Cortex of kidney (tissue), 1 donor: Measurements from ENCODE around the gene SDCBP2.

Source experiments
- DNase-seq: peaks from one replicate; lab custom pipeline; 2025; lab: John Stamatoyannopoulos, UW

The SDCBP2 gene

DNA sequence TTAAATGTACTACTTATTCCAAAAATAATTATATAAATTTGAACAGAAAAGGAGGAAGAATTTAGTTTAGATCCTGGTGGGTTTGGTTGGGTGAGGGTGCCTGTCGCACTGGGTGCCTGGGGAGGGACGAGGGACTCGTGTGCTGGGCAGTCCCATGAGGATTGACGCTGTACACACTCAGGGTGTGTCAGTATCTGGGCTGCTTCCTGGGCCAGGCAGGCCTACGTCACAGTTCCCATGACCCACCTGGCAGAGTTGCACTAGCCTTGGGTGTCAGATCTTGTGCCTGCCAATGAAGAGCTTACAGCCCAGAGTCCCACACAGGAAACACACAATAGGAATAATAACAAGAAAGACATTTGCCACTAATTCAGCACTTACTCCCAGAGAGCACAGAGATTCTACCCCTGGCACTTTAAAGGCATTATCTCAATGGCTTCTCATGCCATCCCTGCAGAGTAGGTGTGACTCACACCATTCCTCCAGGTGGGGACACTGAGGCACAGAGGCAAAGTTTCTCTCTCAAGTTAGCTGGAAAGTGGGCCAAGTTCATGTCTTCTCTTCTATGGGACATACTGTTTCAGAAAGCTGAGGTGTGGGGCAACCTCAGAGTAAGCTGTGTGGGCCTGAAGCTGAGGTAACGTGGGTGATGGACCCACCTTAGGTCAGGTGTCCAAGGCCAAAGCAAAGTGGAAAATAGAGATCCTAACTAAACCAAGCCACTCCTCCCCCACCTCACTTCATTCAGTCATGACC is 1.3 kb upstream of the SDCBP2 start:
- DNase-seq = no peak

DNA sequence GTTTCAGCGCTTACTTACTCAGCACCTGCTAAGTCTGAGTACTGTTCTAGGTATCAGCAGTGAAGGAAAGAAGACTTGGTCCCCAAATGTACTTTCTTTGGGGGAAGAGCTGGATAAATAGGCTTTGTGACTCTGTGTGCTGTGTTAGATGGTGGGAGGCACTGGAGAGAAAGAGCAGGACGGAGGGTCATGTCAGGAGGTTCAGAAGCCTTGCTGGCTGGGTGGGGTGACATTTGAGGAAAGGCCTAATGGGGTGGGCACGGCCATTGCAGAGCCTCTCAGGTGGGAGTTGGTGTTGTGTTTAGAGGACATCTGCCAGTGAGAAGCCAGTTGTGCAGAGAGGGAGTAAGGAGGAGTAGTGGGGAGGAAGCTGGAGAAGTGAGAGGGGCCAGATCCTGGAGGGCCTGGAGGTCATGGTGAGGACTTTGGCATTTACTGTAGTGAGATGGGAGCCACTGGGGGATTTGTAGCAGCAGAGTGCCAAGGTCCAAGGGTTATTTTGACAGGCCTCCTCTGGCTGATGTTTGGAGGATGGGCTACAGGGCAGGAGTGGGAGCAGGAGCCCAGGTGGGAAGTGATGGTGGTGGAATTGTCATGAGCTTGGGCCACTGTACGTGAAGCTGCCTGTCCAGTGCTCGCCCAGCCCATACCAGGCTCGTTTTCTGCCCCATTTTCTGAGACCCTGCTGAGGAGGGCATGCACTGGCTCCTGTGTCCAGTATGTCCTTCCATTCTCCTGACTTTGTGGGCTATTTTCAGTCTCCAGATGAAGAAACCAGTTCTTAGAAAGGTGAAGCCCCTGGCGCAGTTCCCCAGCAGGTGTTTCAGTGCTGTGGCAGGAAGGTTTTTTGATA is 886 bp downstream of the SDCBP2 start:
- DNase-seq = no peak

DNA sequence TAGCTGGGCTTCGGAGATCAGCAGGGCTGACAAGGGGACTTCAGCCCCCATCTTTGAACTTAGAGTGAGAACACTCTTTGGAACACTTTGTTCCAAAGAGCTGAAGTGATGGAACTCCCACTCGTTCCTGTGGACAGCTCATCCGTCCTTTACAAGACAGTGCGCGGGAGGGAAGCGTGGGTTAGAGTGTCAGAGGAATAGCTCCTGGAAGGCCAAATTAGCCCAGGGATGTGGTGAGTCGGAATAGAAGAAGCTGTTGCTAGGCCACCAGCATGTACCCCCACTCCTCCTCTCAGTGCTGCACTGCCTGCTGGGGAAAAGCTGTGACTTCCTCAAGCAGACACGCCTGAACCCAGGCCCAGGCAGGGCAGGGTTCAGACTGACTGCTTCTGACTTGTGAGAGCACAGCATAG is 1.7 kb downstream of the SDCBP2 start:
- DNase-seq = no peak

DNA sequence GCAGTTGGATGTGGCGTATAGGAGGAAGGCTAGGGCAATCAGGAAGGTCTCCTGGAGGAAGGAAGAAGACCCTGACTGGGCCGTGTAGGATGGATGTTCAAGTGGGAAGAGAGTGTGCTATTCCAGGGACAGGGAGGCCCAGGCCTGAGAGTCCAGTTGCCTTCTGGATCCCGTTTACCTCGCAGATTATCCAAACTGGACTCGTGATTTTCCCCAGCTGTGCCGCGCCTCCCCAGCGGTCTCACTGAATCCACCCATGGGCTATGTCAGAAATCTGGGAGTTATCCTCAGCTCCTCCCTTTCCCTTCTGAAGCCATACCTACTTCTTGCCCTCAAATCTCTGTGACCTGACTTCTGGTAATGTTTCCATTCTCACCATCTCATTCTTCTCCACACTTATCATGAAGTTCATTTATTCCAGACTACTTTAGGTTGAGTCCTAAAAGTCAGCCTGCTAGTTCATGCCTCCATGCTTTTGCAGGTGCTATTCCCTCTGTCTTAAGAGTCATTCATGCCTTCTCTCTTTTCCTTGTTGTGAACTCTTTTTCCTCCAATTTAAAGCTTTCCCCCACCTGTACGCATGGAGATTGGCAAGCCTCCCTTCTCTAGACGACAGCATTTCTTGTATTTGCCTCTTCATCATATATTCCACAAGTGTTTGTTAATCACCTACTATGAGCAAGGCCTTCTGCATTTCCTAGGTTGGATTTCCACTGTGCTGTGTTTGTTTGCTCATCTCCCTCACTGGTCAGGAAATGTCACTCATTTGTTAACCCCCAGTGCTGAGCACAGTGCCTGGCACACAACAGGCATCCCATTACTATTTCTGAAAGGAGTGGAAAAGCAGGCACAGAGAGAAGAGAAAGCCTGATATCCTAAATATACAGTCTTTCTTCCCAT is 2.7 kb downstream of the SDCBP2 start:
- no peak for DNase-seq

DNA sequence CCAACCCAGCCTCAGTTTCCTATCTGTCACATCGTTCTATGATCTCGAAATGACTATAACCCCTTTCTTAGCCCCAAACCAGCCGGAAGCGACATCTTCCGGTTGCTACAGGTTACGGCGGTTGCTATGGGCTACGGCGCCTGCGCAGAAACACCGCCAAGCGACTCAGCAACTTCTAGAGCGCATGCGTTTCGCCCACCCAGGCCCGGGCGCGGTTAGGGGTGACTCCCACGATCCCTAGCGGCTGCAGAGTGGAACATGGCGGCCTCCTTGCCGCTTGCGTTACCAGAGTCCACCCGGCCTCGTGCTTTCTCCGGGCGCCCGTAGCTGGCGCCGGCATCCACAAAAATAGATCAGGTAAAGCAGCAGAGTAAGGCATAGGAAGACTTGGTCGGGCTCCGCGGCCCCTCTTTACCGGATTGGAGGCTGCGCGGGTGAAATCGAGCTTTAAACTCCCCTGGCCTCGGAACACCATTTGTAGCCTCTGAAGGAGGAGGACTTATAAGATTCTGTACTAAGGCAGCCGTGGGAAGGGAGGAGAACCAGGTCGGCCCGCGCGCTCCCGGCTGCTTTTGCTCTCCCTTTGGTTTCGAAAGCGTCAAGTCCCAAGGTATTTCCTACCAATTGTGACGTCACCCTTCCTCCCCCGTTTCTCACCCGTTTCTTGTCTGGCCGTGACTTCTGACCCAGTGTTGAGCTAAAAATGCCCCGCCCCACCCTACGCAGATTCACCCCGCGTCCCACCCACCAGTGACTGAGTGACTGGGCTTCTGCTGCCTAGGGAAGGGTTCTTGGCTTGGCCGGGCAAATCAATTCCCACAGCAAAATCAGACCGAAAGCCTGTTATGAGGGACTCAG is 3.5 kb downstream of the SDCBP2 start:
- DNase-seq = peak; percentile 76

DNA sequence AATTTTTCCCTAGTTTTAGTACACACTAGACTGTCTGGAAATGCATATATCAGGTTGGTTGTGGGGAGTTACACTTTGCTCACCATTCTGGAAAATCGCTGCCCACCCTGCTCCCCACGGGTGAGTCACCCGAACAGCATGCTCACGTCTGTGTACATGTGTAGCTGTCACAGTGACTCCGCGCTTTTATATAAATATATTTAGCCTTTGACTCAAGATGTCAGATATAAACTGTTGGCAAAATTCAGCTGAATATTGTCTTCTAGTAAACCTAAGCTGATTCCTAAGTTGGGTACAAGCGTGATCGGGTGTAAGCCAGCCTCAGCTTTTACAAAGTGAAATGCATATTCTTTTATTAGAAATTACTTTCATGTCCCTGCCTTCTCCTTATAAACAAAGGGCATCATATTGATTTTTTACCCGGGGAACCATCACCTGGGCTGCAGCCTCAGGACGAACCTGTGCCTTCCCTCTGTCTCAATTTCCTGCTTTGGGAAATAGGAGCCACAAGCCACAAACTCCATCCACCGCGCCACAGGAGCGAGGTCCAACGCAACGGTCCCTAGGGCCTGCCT is 4.3 kb downstream of the SDCBP2 start:
- DNase-seq = no peak

DNA sequence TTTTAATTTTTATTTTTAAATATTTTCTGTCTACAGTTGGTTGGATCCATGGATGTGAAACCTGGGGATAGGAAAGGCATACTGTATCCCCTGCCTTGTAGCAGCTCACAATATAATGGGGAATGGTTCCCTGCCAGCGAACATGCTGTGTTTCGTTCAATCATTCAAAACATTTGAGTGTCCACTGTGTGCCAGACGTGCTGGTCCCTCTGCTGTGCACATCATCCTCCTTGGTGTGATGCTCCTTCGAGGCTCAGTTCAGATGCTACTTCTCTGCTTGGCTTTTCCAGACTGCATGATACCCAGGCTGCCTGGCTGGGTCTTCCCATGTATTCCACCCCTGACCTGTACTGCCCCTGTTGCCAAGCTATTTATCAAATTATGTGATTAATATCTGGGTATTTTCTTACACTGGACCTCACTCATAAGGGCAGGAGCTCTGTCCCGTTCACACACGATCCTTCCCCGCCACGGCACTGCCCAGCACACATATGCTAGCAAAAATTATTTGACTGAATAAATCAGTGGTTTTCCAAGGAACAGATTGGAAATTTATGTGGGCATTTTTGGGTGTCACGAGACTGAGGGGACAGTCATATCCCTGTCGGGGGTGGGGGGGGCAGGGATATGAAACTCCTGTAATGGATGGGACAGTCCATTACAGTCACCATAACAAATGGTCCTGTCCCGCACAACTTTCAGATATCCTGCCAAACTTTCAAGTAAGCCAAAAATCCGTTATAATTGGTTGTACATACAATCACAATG is 4.9 kb downstream of the SDCBP2 start:
- DNase-seq = no peak

DNA sequence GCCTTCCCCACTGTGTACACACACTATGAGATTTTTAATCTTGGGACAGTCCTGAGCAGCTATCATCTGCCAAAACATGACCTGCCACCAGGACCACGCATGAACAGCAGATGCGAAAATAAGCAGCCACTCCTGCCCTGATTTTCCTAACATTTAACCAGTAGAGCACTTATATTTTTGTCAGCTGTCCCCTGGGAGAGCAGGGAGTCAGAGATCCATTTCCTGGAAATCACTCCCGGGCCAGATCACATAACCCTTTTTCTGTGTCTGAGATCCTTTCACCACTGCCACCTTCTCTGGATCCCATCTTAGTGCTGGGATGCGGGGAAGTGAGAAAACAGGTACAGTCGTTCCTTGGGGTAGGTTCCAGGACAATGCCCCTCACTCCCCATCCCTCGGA is 5.7 kb downstream of the SDCBP2 start:
- no peak for DNase-seq

DNA sequence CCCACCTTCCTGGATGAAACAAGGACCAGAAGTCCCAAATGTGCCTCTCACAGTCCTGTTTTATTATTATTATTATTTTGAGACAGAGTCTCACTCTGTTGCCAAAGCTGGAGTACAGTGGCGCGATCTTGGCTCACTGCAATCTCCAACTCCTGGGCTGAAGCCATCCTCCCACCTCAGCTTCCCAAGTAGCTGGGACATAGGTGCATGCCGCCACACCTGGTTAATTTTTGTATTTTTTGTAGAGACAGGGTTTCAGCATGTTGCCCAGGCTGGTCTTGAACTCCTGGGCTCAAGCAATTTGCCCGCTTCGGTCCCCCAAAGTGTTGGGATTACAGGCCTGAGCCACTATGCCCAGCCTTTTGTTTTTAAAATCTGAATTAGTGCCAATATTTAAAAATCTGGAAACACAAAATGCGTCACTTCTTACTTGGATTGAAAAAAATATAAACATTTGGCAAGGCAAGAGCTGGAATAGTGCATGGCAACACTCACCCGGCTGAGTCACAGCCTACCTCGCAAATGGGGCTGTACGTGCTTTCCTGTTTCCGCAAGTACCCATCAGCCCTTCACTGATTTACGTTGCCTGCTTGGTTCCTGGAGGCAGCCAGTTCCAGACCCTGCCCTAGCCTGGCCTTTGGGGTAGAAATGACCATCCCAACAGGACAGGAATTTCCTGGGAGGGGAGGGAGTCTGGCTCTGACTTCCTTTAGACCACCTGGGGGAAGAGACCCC is 6.3 kb downstream of the SDCBP2 start:
- DNase-seq = no peak

DNA sequence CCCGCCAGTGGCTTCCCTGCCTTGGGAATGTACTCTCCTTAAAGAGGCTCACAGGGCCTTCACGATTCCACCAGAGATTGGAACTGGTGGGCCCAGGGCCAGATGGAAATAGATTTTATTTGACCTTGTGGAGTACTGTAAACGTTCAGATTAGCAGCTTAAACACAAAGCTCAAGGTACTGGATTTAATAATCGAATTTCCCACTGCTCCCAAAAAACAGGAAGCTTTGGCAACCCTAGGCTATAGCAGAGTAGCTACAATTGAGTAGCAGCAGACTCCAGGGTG is 7.3 kb downstream of the SDCBP2 start:
- no peak for DNase-seq

DNA sequence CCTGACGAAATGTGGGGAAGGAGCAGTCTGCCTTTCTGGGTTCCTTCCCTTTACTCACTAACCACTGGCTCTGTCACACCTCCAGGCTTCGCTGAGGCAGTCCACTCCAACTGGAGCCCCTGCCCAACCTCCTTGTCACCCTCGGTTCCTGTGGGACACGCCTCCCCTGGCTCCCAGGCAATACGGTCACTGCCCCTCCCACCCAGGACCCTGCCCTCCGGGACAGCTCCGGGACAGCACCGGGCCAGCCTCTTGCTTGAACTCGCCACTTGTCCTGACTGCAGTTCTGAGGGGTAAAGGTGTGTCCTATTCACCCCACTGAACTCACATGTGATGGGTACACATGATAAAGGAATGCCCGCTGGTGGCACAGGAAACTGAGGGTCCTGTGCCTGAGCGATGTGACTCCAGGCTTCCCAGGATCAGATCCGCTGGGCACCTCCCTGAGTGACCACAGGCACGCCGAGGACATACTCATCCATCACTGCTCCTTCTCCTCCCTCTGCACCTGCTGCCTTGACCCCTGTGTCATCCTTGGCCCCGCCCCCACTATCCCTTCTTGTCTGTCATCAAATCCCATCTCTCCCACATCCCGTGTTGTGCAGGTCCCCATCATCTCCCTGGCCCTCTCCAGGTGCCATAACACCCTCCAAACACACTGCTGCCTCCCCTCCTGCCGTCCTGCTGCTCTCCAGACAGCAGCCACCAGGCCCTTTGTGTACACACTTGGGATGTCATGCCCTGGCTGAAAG is 7.9 kb downstream of the SDCBP2 start:
- DNase-seq = no peak

DNA sequence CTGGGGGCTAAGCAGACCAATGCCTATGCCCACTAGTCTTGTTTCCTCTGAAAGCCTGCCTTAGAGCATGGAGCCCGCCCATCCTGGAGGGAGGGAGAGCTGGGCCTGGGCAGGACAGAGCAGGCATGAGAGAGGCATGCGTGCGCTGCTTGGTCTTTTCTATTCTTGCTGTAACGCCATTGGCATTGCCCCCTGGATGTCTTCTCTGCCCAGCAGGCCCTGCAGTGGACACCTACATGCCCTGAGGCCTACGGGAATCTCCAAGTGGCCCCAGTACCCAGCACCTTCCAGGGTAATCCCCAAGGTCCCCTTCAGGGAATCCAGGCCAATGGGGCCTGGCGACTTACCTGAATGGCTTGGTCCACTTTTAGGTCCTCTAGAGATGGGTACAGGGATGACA is 8.9 kb downstream of the SDCBP2 start:
- no peak for DNase-seq

DNA sequence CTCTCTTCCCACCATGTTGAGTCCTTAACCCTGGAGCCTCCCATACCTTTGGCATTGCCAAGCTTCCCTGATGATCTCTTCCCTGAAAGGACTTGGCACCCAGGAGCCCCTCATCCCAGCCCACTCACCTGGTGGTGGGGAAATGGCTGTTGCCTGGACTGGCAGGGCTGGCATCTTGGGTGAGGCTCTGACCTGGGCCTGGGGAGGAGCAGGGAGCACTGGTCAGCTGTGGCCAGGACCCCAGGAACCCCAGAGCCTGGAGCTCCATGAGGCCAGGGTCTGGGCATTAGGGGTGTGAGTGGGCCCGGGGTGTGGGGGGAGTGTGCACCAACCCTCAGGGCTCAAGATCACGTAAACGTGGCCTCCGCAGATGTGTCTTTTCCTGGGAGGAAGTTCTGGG is 9.5 kb downstream of the SDCBP2 start:
- DNase-seq = no peak

DNA sequence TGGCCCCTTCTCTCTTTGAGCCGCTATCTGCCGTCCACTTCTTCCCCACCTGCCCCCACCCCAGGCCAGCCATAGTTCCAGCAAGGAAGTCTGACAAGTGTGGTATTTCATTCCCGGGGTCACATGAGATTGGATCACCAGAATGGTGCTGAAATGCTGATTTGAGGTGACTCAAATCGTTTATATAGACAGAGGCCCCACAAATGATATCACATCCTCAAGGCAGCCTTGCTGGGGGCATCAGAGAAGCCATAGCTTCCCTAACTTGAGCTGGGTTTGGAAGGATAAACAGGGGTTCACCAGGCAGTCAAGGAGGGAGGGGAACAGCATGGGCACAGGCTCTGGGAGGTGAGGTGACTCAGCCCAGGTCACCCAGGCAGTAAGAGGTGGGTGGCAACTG is 9.9 kb downstream of the SDCBP2 start:
- no peak for DNase-seq

DNA sequence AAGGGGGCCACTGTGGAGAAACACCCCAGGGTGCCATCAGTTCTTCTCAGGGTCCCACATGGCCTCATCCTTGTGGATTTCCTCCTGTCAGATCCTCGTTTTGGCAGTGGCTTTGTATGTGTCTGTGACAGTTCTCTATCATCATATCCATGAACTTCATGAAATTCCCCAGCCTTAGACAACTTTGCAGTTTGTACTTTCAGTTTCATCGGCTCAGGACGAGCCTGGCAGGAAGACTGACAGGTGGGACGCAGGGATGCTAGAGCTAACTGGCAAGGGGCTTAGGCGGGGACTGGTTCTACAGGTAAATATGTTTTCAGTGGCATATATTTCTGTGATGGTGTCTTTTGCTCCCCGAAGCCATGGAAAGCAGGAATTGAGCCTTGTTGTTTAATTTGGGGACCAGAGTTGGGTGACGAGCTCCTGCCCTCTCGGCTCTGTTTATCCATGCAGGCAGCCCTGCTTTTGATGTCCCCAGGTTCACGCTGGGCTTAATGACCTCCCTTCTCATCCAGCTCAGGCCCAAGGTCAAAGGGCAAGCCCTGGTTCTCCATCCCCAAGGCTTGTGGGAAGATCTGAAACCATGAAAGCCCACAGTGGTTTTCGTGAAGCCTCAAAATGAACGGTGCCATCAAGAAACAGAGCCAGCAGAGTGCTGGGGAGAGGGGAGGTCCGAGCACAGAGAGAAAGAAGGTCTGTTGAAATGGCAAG is 11.2 kb downstream of the SDCBP2 start:
- DNase-seq = no peak

DNA sequence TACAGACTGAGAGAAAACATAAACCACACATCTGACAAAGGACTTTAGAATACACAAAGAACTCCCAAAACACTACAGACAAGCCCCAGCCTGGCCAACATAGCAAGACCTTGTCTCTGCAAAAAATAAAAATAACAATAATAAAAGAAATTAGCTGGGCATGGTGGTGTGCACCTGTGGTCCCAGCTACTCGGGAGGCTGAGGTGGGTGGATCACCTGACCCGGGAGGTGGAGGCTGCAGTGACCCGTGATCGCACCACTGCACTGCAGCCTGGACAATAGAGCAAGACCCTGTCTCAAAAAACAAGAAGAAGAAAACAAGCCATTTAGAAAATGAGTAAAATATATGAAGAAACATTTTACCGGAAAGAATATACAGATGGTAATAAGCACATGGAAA is 13.1 kb downstream of the SDCBP2 start:
- no peak for DNase-seq

DNA sequence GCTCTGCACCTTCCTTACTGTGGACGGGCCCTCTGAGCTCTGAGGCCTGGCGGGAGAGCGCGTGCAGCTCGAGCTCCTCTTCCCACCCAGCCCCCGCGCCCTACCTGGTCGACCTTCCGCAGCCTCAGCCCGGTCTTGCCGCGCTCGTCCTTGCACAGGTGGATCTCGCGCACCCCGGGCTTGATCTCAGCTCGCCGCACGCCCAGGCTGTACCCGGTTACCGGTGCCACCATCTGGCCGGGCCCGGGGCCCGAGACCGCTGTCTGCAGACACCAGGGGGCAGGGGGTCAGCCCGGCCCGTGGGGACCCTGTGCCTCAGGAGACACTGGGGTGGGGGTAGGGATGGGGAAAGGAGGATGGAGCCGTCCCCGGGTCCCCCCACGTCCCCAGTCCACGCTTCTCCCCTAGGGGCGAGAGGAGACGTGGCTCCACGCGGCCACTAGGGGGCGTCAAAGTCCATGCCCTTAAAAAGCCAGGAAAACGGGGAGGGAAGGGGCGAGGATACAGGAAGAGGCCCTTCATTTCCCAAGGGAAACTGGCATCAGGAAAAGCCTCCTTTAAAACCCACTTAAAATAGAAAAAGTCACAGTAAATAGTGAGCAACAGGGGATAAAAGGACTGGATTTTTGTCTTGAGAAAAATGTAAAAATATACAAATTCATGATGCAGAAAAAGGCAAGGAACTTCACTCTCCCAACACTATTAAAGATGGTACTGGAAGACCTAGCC is 15.5 kb downstream of the SDCBP2 start:
- DNase-seq = no peak

DNA sequence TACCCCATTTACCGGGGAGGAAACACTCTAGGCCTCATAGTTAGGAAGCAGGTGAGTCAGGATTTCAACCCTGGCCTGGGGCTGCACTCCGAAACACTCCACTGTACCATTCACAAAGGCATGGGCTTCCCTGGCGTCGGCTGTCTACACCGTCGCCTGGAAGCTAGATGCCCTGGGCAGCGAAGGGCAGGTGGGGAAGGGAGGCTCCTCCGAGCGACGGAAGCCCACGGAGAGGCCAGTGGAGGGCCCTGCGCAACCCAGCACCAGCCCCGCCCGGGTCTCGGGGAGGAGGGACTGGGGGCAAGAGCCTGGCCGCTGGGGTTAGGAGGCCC is 16.1 kb downstream of the SDCBP2 start:
- no peak for DNase-seq
